H1 (cell line): ENCODE measurements around the gene GPC6. TPM values are rescaled to one million over a fixed set of nuclear protein-coding genes. Genes with fewer than 3 reads are reported as not detected.

Source experiments
- CTCF ChIA-PET: fragments of 300-600 bp; sonication (Branson Sonifier 250); formaldehyde crosslinking; loops from one replicate; lab custom pipeline; 2021; ENCODE audit not compliant: partially characterized antibody; lab: Charles Lee
- POLR2A ChIA-PET: fragments of 300-600 bp; sonication (Branson Sonifier 250); formaldehyde crosslinking; loops from one replicate; lab custom pipeline; 2021; ENCODE audit warnings: inconsistent platforms; ENCODE audit not compliant: partially characterized antibody; lab: Charles Lee
- DNase-seq, 2 experiments: peaks; one replicate each; pipeline versions ENCODE4 v3.0.0 to v3.0.0-alpha.2; 2010 to 2022; ENCODE audit warnings: low spot score in 2 of 2, low read depth in 1 of 2, mixed read lengths in 1 of 2
- FAIRE-seq: peaks from 2 replicates; lab custom pipeline; 2011; peaks lifted over from hg19 to GRCh38; lab: Jason Lieb, UNC
- H2AFZ ChIP-seq: 2 replicates; pipeline ENCODE4 v1.8.1; 2012; ENCODE audit warnings: low read length, inconsistent platforms
- H2AK5ac ChIP-seq: 2 replicates; pipeline ENCODE4 v1.6.1; 2013; ENCODE audit warnings: low read depth, low read length
- H2BK120ac ChIP-seq: replicated peaks from 2 replicates; pipeline ENCODE3; 2013; ENCODE audit warnings: low read depth, low read length, inconsistent platforms
- H2BK12ac ChIP-seq: 2 replicates; pipeline ENCODE4 v1.6.1; 2013; ENCODE audit warnings: low read depth, low read length
- H2BK15ac ChIP-seq: 2 replicates; pipeline ENCODE4 v1.6.1; 2013; ENCODE audit warnings: low read length
- H2BK20ac ChIP-seq: 2 replicates; pipeline ENCODE4 v1.6.1; 2013; ENCODE audit warnings: low read length
- H2BK5ac ChIP-seq: 2 replicates; pipeline ENCODE4 v1.6.1; 2013; ENCODE audit warnings: low read depth, low read length
- H3K14ac ChIP-seq: 2 replicates; pipeline ENCODE4 v1.6.1; 2013; ENCODE audit warnings: inconsistent platforms; ENCODE audit not compliant: insufficient read length
- H3K18ac ChIP-seq: 2 replicates; pipeline ENCODE4 v1.6.1; 2013; ENCODE audit warnings: low read length; ENCODE audit errors: extremely low read depth
- H3K23ac ChIP-seq: 2 replicates; pipeline ENCODE4 v1.6.1; 2013; ENCODE audit warnings: inconsistent platforms; ENCODE audit not compliant: insufficient read length
- H3K23me2 ChIP-seq: 2 replicates; pipeline ENCODE4 v1.6.1; 2013; ENCODE audit warnings: low read depth, low read length
- H3K27ac ChIP-seq: 2 replicates; pipeline ENCODE4 v1.6.1; 2011; ENCODE audit warnings: low read depth, low read length, inconsistent platforms
- H3K27me3 ChIP-seq, 4 experiments: replicated peaks in 1 of 4; 1 replicate in 1 of 4; 2 replicates in 3 of 4; pipeline versions ENCODE4 v1.6.1 to v1.8.1; 2011 to 2013; ENCODE audit warnings: low read length in 3 of 4, mild to moderate bottlenecking in 3 of 4, inconsistent platforms in 2 of 4, mixed read lengths in 2 of 4, moderate library complexity in 1 of 4; ENCODE audit not compliant: control insufficient read depth in 3 of 4, insufficient read depth in 3 of 4; ENCODE audit errors: extremely low read depth in 1 of 4
- H3K36me3 ChIP-seq, 4 experiments: 2 replicates each; pipeline versions ENCODE4 v1.6.1 to v1.8.1; 2011 to 2013; ENCODE audit warnings: mild to moderate bottlenecking in 4 of 4, low read length in 3 of 4, moderate library complexity in 2 of 4, control low read depth in 1 of 4, inconsistent platforms in 1 of 4; ENCODE audit not compliant: insufficient read depth in 4 of 4, control insufficient read depth in 2 of 4
- H3K4ac ChIP-seq: replicated peaks from 2 replicates; pipeline ENCODE3; 2013; ENCODE audit warnings: low read length, low read depth, mixed read lengths, inconsistent platforms; ENCODE audit not compliant: insufficient read length
- H3K4me1 ChIP-seq, 4 experiments: replicated peaks in 1 of 4; 1 replicate in 1 of 4; 2 replicates in 3 of 4; pipeline versions ENCODE4 v1.6.1 to v1.8.1; 2011 to 2013; ENCODE audit warnings: low read length in 3 of 4, inconsistent platforms in 2 of 4, mixed read lengths in 1 of 4; ENCODE audit not compliant: insufficient read depth in 4 of 4, control insufficient read depth in 3 of 4
- H3K4me2 ChIP-seq, 2 experiments: 2 replicates each; pipeline versions ENCODE4 v1.6.1 to v1.8.1; 2011 to 2013; ENCODE audit warnings: low read depth in 2 of 2, low read length in 2 of 2, control low read depth in 1 of 2, inconsistent platforms in 1 of 2, mild to moderate bottlenecking in 1 of 2; ENCODE audit not compliant: insufficient read depth in 1 of 2
- H3K4me3 ChIP-seq, 4 experiments: fragments of 200-600, 300-600 bp in 1 of 4; sonication (generic), shearing (Covaris generic), sonication (Bioruptor Twin) in 1 of 4; 2 replicates each; pipeline versions ENCODE4 v1.5.1 to v1.8.1; 2011 to 2016; ENCODE audit warnings: low read length in 4 of 4, low read depth in 3 of 4, control low read depth in 2 of 4, inconsistent platforms in 2 of 4, mild to moderate bottlenecking in 2 of 4, mixed read lengths in 1 of 4, moderate library complexity in 1 of 4; ENCODE audit not compliant: insufficient read depth in 2 of 4; ENCODE audit errors: extremely low read depth in 1 of 4
- H3K56ac ChIP-seq: replicated peaks from 2 replicates; pipeline ENCODE3; 2013; ENCODE audit warnings: low read depth, mild to moderate bottlenecking, mixed read lengths, low read length, inconsistent platforms; ENCODE audit not compliant: insufficient read length
- H3K79me1 ChIP-seq: 2 replicates; pipeline ENCODE4 v1.6.1; 2013; ENCODE audit warnings: low read depth, low read length, control low read depth
- H3K79me2 ChIP-seq, 2 experiments: 2 replicates each; pipeline versions ENCODE4 v1.6.1 to v1.8.1; 2012 to 2013; ENCODE audit warnings: low read length in 2 of 2, mild to moderate bottlenecking in 2 of 2, inconsistent platforms in 1 of 2; ENCODE audit not compliant: insufficient read depth in 2 of 2, control insufficient read depth in 1 of 2
- H3K9ac ChIP-seq, 4 experiments: replicated peaks in 1 of 4; 1 replicate in 1 of 4; 2 replicates in 3 of 4; pipeline versions ENCODE4 v1.6.1 to v1.8.1; 2011 to 2013; ENCODE audit warnings: low read depth in 3 of 4, low read length in 3 of 4, control low read depth in 2 of 4, mild to moderate bottlenecking in 2 of 4, moderate library complexity in 2 of 4, inconsistent platforms in 1 of 4; ENCODE audit errors: extremely low read depth in 1 of 4
- H3K9me3 ChIP-seq, 2 experiments: 2 replicates each; pipeline versions ENCODE4 v1.6.1 to v1.8.1; 2012 to 2013; ENCODE audit warnings: mild to moderate bottlenecking in 2 of 2, moderate library complexity in 2 of 2, control low read depth in 1 of 2, inconsistent platforms in 1 of 2, low read depth in 1 of 2, low read length in 1 of 2, mixed read lengths in 1 of 2; ENCODE audit not compliant: insufficient read depth in 2 of 2
- H4K20me1 ChIP-seq, 2 experiments: replicated peaks in 1 of 2; 2 replicates each; pipeline versions ENCODE3 to v1.8.1; 2011 to 2013; ENCODE audit warnings: inconsistent platforms in 2 of 2, low read length in 2 of 2, mild to moderate bottlenecking in 1 of 2; ENCODE audit not compliant: insufficient read depth in 2 of 2, control insufficient read depth in 1 of 2
- H4K5ac ChIP-seq: 2 replicates; pipeline ENCODE4 v1.6.1; 2013; ENCODE audit warnings: low read length, low read depth, mixed read lengths, inconsistent platforms; ENCODE audit not compliant: insufficient read length
- H4K8ac ChIP-seq: 2 replicates; pipeline ENCODE4 v1.8.0; 2013; ENCODE audit warnings: mild to moderate bottlenecking, moderate library complexity, low read length, inconsistent platforms; ENCODE audit not compliant: insufficient read depth; ENCODE audit errors: extremely low read depth
- H4K91ac ChIP-seq: replicated peaks from 2 replicates; pipeline ENCODE3; 2013; ENCODE audit warnings: low read length, mixed read lengths, inconsistent platforms; ENCODE audit not compliant: insufficient read length
- BCL11A ChIP-seq, 2 experiments: IDR thresholded peaks; one replicate each; pipeline ENCODE4 v1.6.1; 2011; ENCODE audit warnings: low read depth in 2 of 2, low read length in 2 of 2, mild to moderate bottlenecking in 2 of 2
- BRCA1 ChIP-seq: IDR thresholded peaks from 2 replicates; pipeline ENCODE4 v1.6.1; 2012; ENCODE audit warnings: low read depth, low read length, improper control_type of control experiment
- GABPA ChIP-seq: IDR thresholded peaks from 2 replicates; pipeline ENCODE4 v1.6.1; 2011; ENCODE audit warnings: mild to moderate bottlenecking, low read length, moderate library complexity, borderline replicate concordance; ENCODE audit not compliant: insufficient read depth
- JUND ChIP-seq: IDR thresholded peaks from 2 replicates; pipeline ENCODE4 v1.6.1; 2011; ENCODE audit warnings: mild to moderate bottlenecking, improper control_type of control experiment, low read length
- KDM1A ChIP-seq: fragments of 200-600, 300-600 bp; sonication (generic); IDR thresholded peaks from 2 replicates; pipeline ENCODE4 v1.7.1; 2016; ENCODE audit warnings: mild to moderate bottlenecking, low read length, borderline replicate concordance
- PHF8 ChIP-seq: fragments of 200-600 bp; sonication (generic); conservative IDR thresholded peaks from 2 replicates; pipeline ENCODE4 v1.7.1; 2012; ENCODE audit warnings: low read depth, mild to moderate bottlenecking, inconsistent platforms, low read length, moderate library complexity
- RNF2 ChIP-seq: fragments of 200-900, 300-1000 bp; sonication (generic); IDR thresholded peaks from 2 replicates; pipeline ENCODE4 v1.7.1; 2016; ENCODE audit warnings: borderline replicate concordance, low read depth, mild to moderate bottlenecking, antibody characterized with exemption, low read length; ENCODE audit not compliant: poor library complexity, severe bottlenecking; ENCODE audit errors: missing control alignments
- SIN3A ChIP-seq, 2 experiments: IDR thresholded peaks in 1 of 2; conservative IDR thresholded peaks in 1 of 2; 2 replicates each; pipeline ENCODE4 v1.6.1; 2011 to 2012; ENCODE audit warnings: low read length in 2 of 2, improper control_type of control experiment in 1 of 2, low read depth in 1 of 2, mild to moderate bottlenecking in 1 of 2
- SUZ12 ChIP-seq: fragments of 200-600 bp; sonication (generic); IDR thresholded peaks from 2 replicates; pipeline ENCODE4 v1.6.1; 2012; ENCODE audit warnings: mild to moderate bottlenecking, inconsistent platforms, low read length, moderate library complexity, mixed read lengths
- TEAD4 ChIP-seq: IDR thresholded peaks from 2 replicates; pipeline ENCODE4 v1.6.1; 2012; ENCODE audit warnings: low read depth, low read length, inconsistent platforms, mixed read lengths
- ZNF274 ChIP-seq: IDR thresholded peaks from 2 replicates; pipeline ENCODE4 v1.7.0; 2012; ENCODE audit warnings: low read length, borderline replicate concordance; ENCODE audit errors: extremely low read depth
- WGBS, 2 experiments: shearing (Covaris generic) in 1 of 2; methylation state at CpG; one replicate each; pipeline versions ENCODE4 v1.1.6 to v1.1.7; 2013 to 2015; ENCODE audit warnings: low lambda C conversion rate in 2 of 2, mixed read lengths in 2 of 2, inconsistent platforms in 1 of 2, low coverage in 1 of 2, missing lambda C conversion rate in 1 of 2; ENCODE audit not compliant: insufficient replicate concordance in 2 of 2, insufficient coverage in 1 of 2, insufficient read length in 1 of 2; ENCODE audit errors: extremely low coverage in 1 of 2, missing lambda C conversion rate in 1 of 2; 5-methylcytosine and 5-hydroxymethylcytosine counted together
- polyA plus RNA-seq, 7 experiments: library from polyadenylated mRNA; depleted of rRNA in 3 of 7; stranded (reverse) in 5 of 7; unstranded in 2 of 7; fragments of >200 nt in 5 of 7; fragments of 200-250 nt in 2 of 7; gene quantifications; 1 replicate in 5 of 7; 2 replicates in 1 of 7; 4 replicates in 1 of 7; pipeline versions ENCODE4 v1.2.1 to v1.2.3, GENCODE V29; 2011 to 2013; ENCODE audit warnings: missing spikeins in 2 of 7, mixed read lengths in 2 of 7
- total RNA-seq: library from RNA; stranded (reverse); fragmentation: NEBNext Ultra II Directional; extraction: Animal tissue kit (Norgen Biotek cat#: 25700); gene quantifications from 2 replicates; pipeline ENCODE4 v1.2.1, GENCODE V29; 2021
- TF ChIP-seq, protein P1 (sequence below): IDR thresholded peaks from 2 replicates; pipeline ENCODE4 v1.6.1; 2011; ENCODE audit warnings: low read length, improper control_type of control experiment

The GPC6 gene
- total and polyA plus RNA-seq, 2 of the 8 experiments (the other 6 are each of a cell fraction or from before 2014, with no cell fraction given): 5.4 to 12.0 TPM

DNA sequence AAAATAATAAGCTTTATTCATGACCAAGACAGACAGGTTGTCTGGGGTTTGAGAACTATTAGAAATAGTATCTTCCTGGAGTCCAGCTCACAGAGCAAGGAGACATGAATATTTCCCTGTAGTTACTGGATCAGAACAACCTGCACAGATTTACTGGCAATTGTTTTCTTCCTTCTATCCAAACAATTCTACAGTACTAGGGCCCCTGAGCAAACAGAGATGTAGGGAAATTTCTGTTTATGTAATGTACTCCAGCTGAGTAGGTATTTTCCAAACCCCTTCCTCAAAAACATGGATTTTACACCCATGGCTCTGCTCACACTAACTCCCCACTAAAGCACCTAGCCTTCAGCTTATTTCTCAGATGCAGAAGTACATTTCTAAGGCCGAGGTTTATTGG is 557.6 kb downstream of the GPC6 start:
- Histone ChIP-seq H4K91ac (no peak overlapping the region), H3K18ac (no peak overlapping the region), H3K56ac (no peak overlapping the region), H2BK12ac (no peak overlapping the region), H2BK15ac (no peak overlapping the region), H3K36me3 (no peaks in the 10 kb centered on the region), H2BK20ac (no peak overlapping the region), H3K4me2 (no peak overlapping the region), H3K23me2 (no peaks in the 10 kb centered on the region; the same call in 1 of the 2 replicates), H2AK5ac (no peak overlapping the region), H3K4me1 (no peaks in the 10 kb centered on the region), H3K27me3 (no peaks in the 10 kb centered on the region), H3K27ac (no peak overlapping the region), H3K9ac (no peak overlapping the region), H2AFZ (no peak overlapping the region), H4K5ac (no peak overlapping the region), H2BK120ac (no peak overlapping the region), H4K20me1 (no peaks in the 10 kb centered on the region), H3K14ac (no peak overlapping the region), H3K4me3 (no peak overlapping the region), H3K79me2 (no peaks in the 10 kb centered on the region), H3K9me3 (no peaks in the 10 kb centered on the region), H3K23ac (no peak overlapping the region), H3K79me1 (no peaks in the 10 kb centered on the region), H3K4ac (no peak overlapping the region), H2BK5ac (no peak overlapping the region), H4K8ac (no peak overlapping the region)
- DNase-seq: no peak
- FAIRE-seq: no peak
- TF ChIP-seq, protein P1, sequence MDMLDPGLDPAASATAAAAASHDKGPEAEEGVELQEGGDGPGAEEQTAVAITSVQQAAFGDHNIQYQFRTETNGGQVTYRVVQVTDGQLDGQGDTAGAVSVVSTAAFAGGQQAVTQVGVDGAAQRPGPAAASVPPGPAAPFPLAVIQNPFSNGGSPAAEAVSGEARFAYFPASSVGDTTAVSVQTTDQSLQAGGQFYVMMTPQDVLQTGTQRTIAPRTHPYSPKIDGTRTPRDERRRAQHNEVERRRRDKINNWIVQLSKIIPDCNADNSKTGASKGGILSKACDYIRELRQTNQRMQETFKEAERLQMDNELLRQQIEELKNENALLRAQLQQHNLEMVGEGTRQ: no peak
- TF ChIP-seq SIN3A (conservative IDR thresholded peaks at IDR 0.05 in 1 of 2, IDR thresholded peaks at IDR 0.05 in 1 of 2; ENCODE audit: low read depth in 1 of 2, low read length in 2 of 2) (no peak), BRCA1 (no peak), PHF8 (no peak), GABPA (no peak), SUZ12 (no peak), KDM1A (no peak), JUND (no peak), BCL11A (IDR thresholded peaks at IDR 0.05; ENCODE audit: low read depth in 2 of 2, low read length in 2 of 2) (no peak), TEAD4 (no peak), ZNF274 (no peak), RNF2 (no peak)
- WGBS, 2 experiments: 76% methylated on average over 1 of the region's 1 CpG; no CpG with 5 or more reads in 1 of the 2 experiments
- POLR2A ChIA-PET: interaction anchor here (1.3 kb wide), 1 partner anchor 9 kb away, joined by 3 read pairs; no protein-coding TSS in a partner anchor
- CTCF ChIA-PET: no interaction called here
